ENCODE results near the gene CALHM3. TPM values are rescaled to one million over a fixed set of nuclear protein-coding genes. Genes with fewer than 3 reads are reported as not detected.
A peak's percentile ranks its signal among the peaks of the same experiment; 100 is the strongest.

Gene CALHM3
- total RNA-seq, 1 donor from 2014 or later, result 0.05 TPM

DNA sequence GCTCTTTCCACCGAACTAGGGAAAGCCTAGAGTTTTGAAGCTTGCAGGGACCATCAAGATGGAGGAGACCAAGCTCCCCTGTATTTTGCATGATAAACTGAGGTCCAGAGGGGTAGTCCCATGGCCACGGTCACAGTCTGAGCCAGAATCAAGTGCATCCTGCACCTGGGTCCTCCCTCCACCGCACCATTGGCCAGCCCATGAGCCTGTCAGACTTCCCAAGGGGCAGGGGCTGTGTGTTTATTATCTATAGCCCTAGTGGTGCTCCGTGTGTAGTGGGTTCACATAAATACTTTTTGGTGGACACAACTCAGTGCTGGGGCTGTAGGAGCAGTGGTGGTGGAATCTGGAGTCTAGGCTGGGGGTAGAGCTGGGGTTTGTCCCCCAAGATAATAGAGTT, 3.6 kb downstream of the CALHM3 start:
- no peak for DNase-seq (ENCODE audit: low read depth)

DNA sequence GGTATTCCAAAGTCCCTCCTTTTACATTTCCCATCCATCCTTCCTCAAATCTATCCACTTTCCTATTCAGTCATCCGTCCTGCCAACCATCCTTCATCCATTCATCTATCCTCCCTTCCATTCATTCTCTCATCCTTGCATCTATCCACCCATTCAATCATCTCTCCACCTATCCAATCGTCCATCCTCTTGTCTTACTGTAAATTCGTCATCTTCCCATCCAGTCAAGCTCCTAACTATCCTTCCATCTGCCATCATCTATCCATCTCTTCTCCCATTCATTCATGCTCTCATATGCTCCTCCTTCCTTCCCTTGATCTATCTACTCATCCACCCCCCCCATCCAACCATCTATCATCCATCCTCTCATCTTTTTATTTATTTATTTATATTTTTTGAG, 5.0 kb downstream of the CALHM3 start:
- DNase-seq (ENCODE audit: low read depth), result no peak

DNA sequence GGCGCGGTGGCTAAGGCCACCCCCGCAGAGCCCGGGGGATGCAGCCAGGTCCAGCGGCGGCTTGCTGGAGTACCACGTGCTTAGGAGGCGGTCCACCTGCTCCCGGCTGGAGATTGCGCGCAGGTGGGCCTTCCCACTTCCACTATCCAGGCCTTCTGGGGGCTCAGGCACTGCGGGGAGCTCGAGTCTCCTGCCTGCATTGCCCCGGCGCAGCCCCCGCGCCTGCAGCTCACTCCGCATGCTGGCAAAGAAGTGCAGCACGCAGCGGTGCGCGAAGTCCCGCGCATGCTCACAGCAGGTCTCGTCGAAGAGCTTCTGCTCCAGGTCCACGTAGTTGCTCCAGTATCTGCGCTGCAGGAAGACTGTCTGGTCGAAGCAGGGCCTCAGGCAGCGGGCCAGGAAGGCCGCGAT, 5.8 kb downstream of the CALHM3 start:
- DNase-seq (ENCODE audit: low read depth), result no peak

DNA sequence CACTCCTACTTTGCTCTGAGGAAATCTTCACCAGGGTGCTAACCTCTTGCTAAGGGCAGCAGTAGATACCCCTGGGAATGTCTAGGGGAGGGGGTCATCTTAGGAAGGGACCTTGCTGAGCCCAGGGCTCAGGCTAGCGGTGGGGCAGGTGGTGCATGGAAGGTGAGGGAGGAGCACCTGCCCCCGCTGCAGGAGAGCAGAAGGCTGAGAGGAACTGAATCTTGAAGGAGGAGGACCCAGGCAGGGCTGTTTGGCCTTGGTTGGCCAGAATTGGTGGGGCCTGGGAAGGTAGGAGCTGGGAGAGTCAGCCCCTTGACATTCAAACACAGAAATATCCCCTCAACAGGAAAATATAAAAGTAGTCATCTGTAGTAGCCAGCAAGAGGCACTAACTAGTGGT, 7.0 kb downstream of the CALHM3 start:
- no peak for DNase-seq (ENCODE audit: low read depth)

DNA sequence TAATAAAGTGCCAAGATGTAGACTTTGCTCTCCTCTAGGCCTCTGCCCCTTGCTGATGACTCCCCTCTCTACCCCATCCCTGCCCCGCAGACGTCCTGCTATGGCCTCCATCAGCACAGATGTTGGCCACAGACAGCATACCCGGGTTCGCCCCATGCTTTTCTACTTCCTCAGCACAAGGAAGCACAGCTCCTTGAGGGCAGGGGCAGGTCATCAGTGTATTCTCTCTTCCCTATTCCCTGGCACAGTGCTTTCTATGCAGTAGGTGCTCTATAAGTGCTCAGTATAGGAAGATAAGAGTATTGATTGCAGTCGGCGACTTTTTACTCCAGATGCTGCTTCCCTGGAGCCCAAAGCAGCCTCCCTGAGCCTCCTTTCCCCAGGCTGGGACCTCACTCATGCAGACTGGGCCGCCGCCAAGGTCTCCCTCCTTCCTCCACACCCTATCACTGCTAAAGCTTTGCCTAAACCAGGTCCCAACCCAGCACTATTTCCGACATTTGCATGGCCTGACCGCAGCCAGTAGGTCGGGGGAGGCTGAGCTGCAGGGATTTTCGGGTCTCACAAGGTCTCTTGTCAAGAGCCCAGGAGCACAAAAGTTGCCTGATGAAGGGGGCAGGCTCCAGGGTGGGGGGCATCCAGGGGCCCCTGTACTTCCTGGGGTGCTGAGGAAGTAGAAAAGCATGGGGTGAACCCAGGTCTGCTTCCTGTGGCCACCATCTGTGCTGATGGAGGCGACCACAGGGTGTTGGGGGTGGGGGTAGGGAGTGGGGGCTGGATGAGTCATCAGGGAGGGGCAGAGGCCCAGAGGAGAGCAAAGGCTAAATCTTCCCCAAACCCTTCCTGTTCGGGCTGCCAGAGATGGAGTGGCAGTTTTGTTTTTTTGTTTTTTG, 8.0 kb downstream of the CALHM3 start:
- DNase-seq (ENCODE audit: low read depth), result no peak

DNA sequence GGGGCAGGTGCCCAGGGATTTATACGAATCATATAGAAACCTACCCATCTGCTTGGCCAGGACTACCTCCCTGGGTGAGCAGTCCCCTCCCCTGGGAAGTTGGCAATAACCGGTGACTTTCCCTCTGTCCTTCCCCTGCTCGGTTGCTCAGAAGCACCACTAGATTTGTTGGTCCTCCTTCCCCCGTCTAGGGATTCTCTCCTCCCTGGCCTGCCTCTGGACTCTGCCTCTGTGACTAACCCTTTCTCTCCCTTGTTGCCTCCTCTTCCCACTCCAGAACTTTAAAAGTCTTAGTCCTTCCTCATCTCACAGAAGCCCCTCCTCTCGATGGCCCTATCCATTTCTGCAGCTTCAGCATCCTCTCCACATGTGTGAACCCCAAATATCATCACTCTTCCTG, 9.8 kb downstream of the CALHM3 start:
- DNase-seq (ENCODE audit: low read depth), result no peak

DNA sequence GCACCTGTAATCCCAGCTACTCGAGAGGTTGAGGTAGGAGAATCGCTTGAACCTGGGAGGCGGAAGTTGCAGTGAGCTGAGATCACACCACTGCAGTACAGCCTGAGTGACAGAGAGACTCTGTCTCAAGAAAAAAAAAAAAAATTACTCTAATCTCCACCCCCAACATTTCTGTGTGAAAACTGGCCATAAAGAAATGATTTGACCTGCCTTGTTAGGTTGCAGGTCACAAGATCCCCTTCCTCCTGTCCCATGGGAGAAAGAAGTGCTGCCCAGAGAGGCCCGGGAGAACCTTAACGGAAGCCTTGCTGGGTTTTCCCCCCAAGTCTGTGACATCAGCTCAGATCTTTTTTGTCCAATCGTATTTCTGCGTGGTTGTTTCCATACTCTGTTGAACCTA, 11.6 kb downstream of the CALHM3 start:
- DNase-seq (ENCODE audit: low read depth), result no peak

DNA sequence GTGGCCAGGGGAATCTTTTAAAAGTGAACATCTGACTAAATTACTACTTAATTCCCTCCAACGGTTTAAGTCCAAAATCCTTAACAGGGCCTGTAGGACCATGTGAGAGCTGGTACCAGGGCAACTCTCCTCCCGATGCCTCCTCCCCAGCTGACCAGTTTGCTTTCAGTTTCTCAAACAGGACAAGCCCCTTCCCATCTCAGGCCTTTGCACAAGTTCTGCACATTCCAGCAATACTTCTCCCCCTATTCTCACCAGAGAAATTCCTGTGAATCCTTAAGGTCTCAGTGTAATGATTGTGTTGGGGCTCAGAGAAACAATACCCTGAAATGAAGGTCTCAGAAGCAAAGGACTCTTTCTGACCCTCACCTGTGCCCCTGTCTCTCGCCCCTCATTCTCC, 12.3 kb downstream of the CALHM3 start:
- DNase-seq (ENCODE audit: low read depth), result peak; percentile 42

DNA sequence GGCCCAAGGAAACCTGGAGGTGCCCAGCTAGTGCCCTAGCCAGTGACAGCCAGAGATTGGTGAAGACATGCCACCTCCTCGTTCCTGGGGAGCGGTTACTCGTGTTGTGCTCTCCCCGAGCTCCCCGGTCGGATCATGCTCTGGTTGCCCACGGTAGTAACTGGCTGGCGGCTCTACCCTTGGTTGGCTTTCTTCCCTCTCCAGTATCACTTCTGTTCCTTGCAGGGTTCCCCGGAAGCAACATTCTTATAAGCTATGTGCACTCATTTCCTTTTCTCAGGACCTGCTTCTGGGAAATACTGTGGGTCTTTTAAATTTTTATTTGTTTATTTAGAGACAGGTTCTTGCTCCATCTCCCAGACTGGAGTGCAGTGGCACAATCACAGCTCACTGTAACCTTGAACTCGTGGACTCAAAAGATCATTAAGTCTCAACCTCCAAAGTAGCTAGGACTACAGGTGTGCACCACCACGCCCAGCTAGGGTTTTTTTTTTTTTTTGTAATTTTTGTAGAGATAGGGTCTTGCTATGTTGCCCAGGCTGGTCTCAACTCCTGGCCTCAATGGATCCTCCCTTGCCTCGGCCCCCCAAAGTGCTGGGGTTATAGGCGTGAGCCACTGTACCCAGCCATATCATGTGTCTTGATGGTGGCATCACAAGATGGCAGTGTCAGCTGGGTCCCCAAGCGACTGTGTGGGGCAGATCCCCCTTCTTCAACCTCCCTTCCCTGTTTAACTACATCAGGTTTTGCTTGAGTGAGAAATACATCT, 13.4 kb downstream of the CALHM3 start:
- DNase-seq (ENCODE audit: low read depth), result no peak

DNA sequence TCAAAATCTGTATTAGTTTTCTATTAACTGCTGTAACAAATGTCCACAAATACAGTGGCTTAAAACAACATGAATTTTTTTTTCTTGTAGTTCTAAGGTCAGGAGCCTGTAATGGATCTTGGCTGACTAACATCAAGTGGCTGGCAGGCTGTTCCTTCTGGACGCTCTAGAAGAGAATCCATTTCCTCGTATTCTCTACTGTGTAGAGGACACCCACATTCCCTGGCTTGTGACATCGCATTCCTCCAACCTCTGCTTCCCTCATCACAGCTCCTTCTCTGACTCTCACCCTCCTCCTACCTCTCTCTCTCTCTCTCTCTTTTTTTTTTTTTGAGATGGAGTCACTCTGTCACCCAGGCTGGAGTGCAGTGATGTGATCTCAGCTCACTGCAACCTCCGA, 15.5 kb downstream of the CALHM3 start:
- DNase-seq (ENCODE audit: low read depth), result peak; percentile 49

DNA sequence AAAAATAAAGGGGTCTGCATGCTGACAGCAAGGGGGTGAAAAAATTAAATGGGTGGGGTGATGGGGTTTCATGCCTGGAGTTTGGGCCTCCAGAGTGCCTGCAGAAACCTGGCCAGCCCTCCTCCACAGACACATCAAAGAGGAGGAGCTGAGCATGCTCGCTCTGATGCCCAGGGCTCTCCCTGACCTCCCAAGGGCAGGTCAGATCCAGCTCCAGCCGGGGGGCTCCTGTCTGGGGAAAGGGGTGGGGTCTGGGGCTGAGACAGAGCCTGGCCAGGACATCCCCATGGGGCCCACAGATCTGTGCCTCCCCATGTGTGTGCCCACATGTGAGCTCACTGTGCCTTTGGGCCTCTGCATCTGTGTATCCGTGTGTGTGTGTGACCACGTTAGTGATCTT, 19.4 kb downstream of the CALHM3 start:
- no peak for DNase-seq (ENCODE audit: low read depth)

DNA sequence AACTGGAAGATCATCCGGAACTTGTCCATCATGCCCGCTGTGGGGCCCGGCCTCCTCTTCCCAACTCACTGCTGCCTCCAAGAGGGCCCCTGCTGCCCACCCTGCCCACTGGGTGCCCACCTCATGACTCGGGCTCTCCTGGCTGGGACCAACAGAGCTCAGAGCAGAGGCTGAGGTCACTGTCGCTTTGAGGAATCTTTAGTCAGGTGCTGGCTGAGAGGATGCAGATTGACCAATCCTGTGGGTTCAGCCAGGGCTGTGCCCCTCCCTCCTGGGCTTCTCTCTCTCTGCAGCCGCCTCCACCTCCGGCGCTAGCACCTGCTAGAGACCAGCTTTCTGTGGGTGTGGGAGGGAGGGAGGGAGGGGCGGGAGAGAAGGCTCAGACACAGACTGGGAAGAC, 20.3 kb downstream of the CALHM3 start, which contains the start of gene CALHM1:
Gene CALHM1, minus strand, starts transcription at position 181 of the 400 bp plus-strand sequence. Its CDS starts 149 bp downstream, at position 32.
- DNase-seq (ENCODE audit: low read depth), result no peak

DNA sequence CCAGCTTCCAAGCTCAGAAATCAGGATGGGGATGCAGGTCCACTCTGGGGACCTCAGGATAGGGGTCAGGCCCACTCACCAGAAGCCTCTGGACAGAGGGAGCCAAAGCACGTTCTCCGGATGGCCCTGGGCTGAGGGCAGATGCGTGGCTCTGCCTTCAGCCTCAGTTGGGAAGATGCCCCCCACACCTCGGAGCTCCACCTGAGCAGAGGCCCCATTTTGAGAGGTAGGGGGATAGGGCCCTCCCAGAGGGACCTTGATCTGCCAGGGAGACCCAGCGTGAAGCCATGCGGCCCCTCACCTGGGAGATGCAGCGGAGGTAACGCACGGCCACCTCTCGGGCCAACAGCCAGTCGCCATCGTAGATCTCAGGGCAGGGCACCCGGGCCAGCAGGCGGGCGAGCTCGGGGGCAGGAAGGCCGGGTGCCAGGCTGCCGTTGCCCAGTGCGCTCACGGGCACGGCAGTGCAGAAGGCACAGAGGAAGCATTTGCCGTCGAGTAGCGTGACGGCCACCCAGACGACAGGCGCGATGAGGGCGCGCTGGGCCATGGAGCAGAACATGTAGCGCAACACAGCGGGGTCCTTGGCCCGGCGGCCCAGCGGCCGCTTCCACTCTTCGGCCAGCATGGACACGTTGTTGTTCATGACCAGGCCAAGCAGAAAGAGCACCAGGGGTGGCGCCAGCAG, 21.0 kb downstream of the CALHM3 start:
- DNase-seq (ENCODE audit: low read depth), result no peak

DNA sequence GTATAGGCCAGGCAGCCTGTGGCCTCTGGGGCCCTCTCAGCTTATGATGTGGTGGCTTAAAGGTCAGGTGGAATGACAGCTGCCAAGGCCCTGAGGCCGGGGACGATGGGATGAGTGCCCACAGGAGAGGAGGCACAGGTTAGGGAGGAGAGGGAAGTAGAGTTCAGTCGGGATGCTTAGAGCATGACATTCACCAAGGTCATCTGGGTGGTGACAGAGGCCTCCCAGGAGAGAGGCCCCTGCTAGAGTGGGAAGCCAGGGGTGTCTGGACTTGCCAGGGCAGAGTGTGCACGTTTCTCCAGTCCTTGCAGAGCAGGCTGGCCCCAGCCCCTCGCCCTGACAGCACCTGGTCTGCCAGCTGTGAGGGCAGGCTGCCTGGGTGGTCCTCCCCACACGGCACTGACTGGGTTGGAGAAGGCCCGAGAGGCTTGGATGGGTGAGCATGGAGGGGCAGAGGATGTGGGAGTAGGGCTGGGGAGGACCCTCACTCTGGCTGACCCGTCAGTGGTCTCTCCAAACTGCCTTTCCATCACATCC, 21.8 kb downstream of the CALHM3 start:
- DNase-seq (ENCODE audit: low read depth), result no peak

DNA sequence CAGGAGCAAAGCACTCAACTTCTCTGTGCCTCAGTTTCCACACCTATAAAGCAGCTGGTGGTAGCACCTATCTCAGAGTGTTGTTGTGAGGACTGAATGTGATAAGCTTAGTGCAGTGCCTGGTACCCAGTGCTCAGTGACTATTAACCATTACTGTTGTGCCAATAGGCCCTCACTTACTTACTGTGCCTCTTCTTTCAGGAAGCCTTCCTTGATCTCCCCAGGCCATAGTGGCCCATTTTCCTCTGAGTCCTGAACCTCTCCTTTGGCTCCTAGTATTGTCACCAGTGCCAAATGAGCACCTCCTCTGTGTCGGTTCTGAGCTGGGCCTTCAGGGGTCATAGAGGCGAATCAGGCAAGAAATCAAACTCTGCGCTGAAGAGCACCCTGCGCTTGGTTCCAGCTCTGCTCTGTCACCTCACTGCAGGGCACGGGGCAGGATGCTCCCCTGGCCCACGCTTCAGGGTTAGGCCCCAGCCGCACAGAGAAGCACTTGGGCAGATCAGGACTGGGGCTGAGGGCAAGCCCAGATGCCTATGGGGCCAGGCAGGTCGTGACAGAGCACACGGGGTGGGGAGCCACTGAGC, 22.9 kb downstream of the CALHM3 start:
- no peak for DNase-seq (ENCODE audit: low read depth)

DNA sequence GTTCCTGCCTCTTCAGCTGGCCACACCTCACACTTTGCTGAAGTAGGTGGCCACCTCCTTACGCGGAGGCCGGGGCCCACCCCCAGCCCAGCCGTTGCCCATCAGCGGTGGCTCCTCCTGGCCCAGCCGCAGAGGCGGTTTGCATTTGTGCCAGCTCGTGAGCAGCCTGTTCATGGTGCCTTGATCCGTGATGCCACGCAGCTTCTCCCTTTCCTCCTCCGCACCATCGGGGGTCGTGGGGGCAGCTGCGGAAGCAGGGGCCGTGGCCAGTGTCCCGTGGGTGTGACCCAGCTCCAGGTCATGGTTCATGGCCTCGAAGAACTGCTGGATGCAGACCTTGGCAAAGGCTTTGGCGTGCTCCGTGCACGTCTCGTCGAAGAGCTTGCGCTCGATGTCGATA, 23.8 kb downstream of the CALHM3 start:
- DNase-seq (ENCODE audit: low read depth), result no peak

DNA sequence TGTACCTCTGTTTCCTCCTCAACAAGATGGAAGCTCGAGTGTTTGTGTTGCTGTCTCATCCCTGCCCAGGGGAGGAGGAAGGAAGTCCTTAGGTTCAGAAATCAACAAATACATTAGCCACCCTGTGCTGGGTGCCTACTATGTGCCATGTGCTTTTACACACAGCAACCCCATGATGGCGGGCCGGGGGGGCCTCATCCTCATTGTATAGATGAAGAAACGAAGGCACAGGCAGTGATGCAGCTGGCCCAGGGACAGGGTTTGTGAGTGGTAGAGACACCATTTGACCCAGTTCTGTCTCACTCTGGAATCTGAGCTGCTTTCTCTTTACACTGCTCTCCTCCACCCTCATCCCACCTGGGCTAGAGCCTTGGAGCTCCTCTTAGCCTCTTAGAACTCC, 25.0 kb downstream of the CALHM3 start:
- DNase-seq (ENCODE audit: low read depth), result no peak

DNA sequence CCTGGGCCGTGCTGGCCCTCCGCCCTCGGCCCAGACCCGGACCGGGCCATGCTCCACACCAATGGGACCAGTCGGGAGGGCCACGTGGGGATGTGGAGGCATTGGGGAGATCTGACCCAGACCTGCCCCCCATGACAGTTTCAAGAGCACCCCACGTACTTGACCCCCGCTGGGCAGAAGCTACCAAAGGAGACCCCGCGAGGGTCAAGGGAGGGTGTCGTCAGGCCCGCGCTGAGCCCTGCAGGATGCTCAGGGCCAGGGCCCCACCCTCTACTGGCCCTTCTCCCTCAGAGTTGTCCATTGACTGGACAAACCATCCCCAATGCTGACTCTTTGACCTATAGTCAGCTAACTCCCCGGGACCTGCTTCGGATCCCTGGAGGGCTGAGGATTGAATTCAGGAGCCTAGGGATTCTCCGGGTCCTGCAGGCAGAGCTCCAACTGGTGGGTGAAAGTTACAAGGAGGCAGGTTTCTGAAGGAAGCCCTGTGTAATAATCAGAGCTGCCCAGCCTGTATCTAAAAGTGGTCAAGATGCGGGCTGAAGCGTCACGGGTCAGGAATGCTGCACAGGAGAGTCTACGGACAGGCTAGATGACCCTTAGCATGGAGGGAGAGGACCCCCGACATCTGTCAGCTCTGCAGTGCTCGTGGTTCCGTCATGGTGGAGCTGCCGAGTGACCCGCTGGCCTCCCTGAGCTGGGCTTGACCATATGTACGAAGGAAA, 26.4 kb downstream of the CALHM3 start:
- no peak for DNase-seq (ENCODE audit: low read depth)

DNA sequence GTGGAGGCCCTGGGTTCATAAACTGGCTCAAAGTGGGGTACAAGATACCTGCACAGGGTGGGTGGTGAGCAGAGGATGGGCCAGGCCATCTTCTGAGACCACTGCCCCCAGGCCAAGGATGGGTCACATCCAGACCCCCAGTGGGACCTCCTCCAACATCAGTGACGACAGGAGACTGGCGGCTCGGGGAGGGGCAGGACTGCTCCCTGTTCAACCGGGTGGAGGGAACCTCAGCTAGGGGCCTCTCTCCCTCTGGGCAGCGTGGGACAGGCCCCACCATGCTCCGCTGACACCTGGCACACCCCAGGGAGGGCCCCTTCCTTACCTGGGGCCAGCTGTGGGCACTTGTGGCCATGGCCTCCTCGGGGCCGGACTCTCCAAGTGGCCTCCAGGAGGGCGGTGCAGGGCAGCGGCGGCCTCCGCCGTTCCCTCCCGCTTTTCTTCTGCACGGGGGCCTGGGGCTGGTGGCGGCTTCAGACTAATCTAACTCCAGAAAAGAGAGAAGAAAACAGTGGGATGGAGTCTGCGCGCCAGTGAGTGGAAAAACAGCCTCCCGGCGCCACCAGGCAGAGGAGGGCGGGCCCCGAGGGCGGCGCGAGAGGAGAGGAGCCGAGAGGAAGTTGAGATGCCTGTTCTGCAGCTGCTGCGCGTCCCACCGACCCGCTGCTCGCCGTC, 27.1 kb downstream of the CALHM3 start, which contains the start of gene CALHM2:
Gene CALHM2, minus strand, starts transcription at position 540 of the 675 bp plus-strand sequence. CDS start 2,429 bp downstream, outside the sequence.
- DNase-seq (ENCODE audit: low read depth), result peak; percentile 2

DNA sequence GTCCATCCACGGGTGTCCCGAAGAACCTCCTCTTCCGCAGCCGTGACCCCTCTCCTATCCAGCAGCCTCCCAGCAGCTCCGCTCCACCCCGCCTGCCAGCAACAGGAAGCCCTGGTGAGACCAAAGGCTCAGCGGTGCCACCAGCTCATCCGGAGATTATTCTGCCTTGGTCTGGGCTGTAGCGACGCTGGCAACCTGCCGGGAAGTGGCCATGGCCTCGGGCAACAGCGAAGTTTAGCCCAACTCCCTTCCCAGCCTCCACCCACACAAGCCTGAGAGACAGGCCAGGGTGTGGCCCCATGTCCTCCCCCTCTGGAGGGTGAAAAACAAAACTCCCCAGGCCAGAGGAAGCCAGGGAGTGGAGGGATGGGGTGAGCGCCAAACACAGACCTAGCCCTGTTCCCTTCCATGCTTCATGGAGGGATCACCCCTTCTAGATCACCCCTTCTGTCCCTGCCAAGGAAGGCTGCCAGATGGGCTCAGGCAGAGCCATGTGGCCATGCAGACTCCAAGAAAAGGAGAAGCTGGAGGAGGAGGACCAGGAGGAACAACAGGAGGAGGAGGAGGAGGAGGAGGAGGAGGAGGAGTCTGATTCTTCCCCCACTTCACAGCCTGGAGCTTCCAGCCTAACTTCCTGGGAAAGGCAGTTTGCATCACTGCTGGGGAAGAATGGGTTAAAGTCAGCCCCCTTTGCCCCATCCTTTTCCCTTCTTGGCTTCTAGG, 27.8 kb downstream of the CALHM3 start:
- DNase-seq (ENCODE audit: low read depth), result peak; percentile 30
